Measurements from ENCODE around the gene GAGE12J.
"Not testable (repeated sequence)": the region's sequence is repeated elsewhere in the genome, so short reads cannot be mapped to it uniquely, and the experiment has no call there.

The GAGE12J gene

DNA sequence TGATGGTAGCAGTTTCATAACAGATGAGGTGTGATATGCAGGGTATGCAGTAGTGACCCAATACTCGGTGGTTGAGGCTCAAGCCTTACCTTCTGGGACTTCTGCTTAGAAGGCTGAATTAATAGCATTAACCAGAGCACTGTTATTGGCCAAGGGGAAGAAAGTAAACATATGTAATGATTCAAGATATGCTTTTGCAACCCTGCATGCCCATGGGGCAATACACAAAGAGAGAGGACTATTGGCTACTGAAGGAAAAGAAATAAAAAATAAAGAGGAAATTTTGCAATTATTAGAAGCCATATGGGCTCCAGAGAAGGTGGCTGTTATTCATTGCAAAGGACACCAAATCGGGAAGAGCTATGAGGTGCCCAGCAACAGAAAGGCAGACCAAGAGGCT lies 9.7 kb upstream of the GAGE12J start:
- no peak for DNase-seq

DNA sequence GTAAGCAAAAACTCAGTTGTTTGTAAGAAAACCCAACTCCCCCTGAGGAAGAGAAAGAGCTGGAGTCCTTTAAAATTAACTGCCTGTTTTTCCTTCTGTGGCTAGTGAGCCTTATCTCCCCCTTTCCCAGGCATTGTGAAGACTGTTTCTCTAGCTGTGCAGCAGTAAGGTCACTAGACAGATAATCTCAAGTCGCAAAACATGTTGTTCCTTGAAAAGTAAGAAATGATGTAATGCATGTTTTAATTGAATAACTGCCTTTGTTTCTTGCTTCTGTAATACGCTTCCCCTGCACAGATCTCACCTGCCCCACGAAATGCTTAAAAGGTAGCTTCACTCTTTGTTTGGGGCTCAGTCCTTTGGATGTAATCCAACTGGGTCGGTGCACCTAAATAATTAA lies 5.8 kb upstream of the GAGE12J start:
- DNase-seq: no peak

DNA sequence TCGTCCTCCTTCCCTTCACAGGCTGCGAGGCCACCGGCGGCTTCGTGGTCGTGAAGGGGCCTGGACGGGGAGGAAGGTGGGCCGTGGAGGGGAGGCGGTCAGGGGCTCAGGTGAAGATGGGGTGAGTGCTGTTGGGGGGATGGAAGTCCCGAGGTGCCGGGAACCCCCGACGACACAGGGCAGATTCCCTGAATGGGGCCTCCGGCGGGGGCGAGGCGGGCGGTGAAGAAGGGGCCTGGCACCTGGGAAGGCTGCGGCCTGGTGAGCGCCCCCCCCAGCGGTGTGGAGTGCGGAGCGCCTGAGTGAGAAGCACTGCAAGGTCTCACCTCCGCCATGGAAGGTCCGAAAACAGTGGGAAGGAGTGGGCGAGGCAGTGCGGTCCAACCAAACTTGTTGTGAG lies 429 bp downstream of the GAGE12J start:
- not testable (repeated sequence) for DNase-seq

DNA sequence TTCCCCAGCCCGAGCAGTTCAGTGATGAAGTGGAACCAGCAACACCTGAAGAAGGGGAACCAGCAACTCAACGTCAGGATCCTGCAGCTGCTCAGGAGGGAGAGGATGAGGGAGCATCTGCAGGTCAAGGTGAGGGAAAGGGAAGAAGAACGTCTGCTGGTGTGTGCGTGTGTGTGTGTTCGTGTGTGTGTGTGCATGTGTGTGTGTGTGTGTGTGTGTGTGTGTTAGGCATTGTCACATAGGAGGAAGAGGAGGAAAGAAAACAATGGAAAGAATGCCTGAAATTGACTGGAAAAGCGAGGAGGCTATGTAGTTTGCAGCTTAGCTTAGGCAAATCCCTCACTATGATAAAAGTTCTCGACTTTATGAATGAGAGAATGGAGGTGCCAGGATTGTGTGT lies 1.9 kb downstream of the GAGE12J start:
- DNase-seq: not testable (repeated sequence)

DNA sequence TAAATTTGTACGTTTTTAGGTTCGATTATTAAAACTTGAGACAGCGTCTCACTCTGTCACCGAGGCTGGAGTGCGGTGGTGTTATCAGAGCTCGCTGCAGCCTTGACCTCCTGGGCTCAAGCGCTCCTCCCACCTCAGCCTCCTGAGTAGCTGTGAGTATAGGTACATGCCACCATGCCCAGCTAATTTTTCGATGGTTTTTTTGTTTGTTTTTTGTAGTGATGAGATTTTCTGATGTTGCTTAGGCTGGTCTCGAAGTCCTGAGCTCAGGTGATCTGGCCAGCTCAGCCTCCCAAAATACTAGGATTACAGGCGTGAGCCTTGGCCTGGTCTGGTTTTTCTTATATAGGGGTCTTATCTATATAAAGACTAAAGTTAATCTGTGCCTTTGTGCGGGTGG lies 8.6 kb downstream of the GAGE12J start:
- DNase-seq: not testable (repeated sequence)

DNA sequence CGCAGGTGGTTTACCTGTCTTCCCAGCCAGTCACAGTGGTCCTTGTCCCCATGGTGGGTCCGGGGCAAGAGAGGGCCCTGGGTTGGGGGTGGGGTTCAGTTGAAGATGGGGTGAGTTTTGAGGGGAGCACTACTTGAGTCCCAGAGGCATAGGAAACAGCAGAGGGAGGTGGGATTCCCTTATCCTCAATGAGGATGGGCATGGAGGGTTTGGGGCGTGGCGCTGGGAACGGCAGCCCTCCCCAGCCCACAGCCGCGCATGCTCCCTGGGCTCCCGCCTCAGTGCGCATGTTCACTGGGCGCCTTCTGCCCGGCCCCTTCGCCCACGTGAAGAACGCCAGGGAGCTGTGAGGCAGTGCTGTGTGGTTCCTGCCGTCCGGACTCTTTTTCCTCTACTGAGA lies 9.4 kb downstream of the GAGE12J start, which contains the start of gene GAGE13:
TSS of gene GAGE13 (plus strand) at position 301 of the 400 bp plus-strand sequence. CDS start 1,156 bp downstream, outside the sequence.
- DNase-seq: not testable (repeated sequence)

DNA sequence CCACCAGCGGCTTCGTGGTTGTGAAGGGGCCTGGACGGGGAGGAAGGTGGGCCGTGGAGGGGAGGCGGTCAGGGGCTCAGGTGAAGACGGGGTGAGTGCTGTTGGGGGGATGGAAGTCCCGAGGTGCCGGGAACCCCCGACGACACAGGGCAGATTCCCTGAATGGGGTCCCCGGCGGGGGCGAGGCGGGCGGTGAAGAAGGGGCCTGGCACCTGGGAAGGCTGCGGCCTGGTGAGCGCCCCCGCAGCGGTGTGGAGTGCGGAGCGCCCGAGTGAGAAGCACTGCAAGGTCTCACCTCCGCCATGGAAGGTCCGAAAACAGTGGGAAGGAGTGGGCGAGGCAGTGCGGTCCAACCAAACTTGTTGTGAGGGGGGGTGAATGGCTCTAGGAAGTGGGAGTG lies 10.0 kb downstream of the GAGE12J start:
- DNase-seq: not testable (repeated sequence)

DNA sequence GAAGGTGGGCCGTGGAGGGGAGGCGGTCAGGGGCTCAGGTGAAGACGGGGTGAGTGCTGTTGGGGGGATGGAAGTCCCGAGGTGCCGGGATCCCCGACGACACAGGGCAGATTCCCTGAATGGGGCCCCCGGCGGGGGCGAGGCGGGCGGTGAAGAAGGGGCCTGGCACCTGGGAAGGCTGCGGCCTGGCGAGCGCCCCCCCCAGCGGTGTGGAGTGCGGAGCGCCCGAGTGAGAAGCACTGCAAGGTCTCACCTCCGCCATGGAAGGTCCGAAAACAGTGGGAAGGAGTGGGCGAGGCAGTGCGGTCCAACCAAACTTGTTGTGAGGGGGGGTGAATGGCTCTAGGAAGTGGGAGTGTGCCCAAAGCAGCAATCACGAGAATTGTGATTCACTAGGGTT lies 19.6 kb downstream of the GAGE12J start:
- DNase-seq: not testable (repeated sequence)

DNA sequence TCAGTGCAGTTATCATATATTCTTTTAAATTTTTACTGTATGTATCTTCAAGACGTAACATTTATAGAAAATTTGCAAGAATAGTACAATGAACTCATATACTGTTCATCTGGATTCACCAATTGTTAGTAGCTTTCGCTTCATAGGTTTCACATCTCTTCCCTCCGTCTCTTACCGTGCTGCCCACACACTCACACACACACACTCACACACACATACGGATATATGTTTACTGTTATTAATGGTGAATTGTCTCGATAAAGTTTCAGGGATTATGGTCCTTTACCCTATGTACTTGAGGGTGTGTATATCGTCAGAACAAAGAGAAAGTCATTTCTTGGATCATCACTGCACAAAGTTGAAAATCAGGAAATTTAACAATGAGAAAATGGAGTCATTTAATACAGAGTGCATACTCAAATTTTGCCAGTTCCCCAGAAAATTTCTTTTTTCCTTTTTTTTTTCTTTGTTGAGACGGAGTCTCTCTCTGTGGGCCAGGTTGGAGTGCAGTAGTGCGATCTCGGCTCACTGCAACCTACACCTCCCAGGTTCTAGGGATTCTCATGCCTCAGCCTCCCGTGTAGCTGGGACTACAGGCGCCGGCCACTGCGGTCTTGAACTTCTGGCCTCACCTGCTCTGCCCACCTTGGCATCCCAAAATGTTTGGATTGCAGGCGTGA lies 22.8 kb downstream of the GAGE12J start:
- not testable (repeated sequence) for DNase-seq

DNA sequence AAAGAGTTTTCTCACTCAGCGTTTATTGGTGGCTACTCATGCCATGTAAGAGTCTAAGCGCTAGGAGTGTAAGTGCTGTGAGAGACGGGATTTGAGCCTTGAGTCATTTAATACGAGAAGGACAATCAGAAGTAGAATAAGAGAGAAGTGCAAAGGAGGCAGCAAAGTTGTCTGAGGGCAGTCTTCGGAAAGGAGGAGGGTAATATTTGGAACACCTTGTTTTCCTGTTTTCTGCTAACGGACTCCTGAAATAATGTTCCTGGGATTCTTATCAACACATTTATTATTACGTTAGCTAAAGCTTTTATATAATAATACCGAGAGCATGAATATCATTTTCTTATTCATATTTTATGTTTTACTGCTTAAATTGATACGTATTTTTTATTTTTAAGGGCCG lies 23.6 kb downstream of the GAGE12J start:
- DNase-seq: not testable (repeated sequence)

DNA sequence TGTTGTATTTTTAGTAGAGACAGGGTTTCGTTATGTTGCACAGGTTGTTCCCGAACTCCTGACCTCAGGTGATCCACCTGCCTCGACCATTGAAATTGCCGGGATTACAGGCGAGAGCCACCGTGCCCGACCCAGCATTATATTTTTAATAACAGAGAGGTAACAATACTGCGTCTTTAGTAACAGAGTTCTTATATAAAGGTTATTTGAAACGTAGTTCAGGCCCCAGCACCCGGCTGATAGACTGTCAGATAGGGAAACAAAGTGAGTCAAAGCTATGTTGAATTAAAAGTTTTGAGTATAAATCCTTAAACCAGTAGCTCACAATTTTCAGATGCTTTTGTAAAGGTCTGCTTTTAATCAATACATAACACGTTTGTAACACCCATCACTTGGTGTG lies 24.3 kb downstream of the GAGE12J start:
- DNase-seq: not testable (repeated sequence)
